ENCODE measurements around the gene ECM2. TPM values are rescaled to one million over a fixed set of nuclear protein-coding genes. Genes with fewer than 3 reads are reported as not detected.
"Not testable (repeated sequence)": the region's sequence is repeated elsewhere in the genome, so short reads cannot be mapped to it uniquely, and the experiment has no call there.

ECM2 gene
- total RNA-seq: 5.6 TPM

- DNase-seq: no peak
Observed at GRCh38 chr9:92535940-92536850, at the start of gene ECM2. ECM2 (minus strand) TSS chr9:92535990; CDS start chr9:92522866, 13,124 bp downstream.

- no peak for DNase-seq
Observed at GRCh38 chr9:92576175-92576574, 40.4 kb upstream of the ECM2 start.

GRCh38 chr9:92573612-92574011 is 37.8 kb upstream of the ECM2 start:
- not testable (repeated sequence) for DNase-seq

DNA sequence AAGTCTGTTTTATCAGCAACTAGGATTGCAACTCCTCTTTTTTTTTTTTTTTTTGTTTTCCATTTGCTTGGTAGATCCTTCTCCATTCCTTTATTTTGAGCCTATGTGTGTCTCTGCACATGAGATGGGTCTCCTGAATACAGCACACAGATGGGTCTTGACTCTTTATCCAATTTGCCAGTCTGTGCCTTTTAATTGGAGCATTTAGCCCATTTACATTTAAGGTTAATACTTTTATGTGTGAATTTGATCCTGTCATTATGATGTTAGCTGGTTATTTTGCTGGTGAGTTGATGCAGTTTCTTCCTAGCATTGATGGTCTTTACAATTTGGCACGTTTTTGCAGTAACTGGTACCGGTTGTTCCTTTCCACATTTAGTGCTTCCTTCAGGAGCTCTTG is 36.1 kb upstream of the ECM2 start:
- DNase-seq: not testable (repeated sequence)

DNA sequence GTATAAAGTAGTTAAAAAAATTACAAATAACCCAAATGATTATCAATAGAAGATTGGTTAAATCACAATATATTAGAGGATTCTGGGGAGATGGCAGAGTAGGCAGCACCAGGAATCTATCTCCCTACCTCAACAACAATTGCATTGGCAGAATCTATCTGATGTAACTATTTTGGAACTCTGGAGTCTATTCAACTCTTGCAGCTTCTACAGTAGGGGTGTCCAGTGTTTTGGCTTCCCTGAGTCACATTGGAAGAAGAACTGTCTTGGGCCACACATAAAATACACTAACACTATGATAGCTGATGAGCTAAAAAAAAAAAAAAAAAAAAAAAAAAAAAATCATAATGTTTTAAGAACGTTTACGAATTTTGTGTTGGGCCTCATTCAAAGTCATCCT is 29.2 kb upstream of the ECM2 start:
- DNase-seq: no peak

GRCh38 chr9:92564504-92564903 is 28.7 kb upstream of the ECM2 start:
- DNase-seq: no peak

- DNase-seq: no peak
Observed at GRCh38 chr9:92563116-92564100, 27.6 kb upstream of the ECM2 start.

DNA sequence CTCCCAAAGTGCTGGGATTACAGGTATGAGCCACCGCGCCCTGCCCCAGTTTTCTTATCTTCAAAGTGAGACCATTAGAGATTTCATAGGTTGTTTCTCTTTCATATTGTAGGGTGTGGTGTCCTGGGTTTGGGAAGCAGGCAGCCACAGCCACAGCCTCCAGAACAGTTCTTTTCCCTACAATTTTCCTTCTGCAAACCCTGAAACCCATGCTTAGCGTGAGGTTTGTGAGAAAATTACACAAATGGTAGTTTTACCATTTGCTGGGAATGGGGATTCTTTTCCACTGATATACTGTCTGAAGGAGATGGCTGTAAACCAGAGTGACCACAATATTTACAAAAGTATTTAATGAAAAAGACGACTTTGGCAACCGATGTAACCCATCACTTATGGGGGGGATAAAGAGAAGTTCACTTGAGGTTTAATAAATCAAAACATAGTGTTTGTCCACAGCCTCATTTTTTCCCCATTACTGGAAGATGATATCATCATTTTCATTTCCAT is 26.7 kb upstream of the ECM2 start:
- DNase-seq: no peak

- no peak for DNase-seq
Observed at GRCh38 chr9:92561374-92562330, 25.9 kb upstream of the ECM2 start.

- DNase-seq: no peak
Observed at GRCh38 chr9:92558612-92559374, 23.0 kb upstream of the ECM2 start.

DNA sequence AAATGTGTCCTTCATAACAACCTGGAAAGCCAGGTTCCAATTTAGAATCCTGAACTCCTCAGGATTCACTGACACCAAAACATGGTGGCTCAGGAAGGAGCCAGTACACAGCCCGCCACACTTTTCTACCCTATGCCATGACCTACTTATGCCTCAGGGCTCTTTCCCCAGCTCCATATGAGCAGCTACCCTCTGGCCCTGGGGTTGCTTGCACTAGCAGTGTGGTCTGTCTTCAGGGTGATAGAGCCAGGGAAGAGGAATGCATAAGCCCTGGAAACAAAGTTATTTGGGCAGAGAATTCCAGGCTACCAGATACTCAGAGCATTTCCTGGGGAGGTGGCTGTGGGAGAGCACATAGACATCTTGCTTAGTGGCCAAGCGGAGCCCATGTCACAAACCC is 15.0 kb upstream of the ECM2 start:
- DNase-seq: no peak

DNA sequence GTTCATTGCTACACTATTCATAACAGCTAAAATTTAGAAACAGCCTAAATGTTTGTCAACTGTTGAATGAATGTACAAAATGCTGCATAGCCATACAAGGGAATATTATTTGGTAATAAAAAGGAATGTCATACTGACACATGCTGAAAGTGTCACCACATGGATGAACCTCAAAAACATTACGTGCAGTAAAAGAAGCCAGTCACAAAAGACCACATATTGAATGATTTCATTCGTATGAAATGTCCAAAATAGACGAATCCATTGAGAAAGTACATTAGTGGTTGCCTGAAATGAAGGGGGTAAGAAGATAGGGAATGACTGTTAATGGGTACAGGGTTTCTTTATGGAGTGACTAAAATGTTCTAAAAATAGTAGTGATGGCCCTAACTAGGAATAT is 11.6 kb upstream of the ECM2 start:
- DNase-seq: no peak

GRCh38 chr9:92545002-92545510 is 9.3 kb upstream of the ECM2 start:
- DNase-seq: no peak

DNA sequence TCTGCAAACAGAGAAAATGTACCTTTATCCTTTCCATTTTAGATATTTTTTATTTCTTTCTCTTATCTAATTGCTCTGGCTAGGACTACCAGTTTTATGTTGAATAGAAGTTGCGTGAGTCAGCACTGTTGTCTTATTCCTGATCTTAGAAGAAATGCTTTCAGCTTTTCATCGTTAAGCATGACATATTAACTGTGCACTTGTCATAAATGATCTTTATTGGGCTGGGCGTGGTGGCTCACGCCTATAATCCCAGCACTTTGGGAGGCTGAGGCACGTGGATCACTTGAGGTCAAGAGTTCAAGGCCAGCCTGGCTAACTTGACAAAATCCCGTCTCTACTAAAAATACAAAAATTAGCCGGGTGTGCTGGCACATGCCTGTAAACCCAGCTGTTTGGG is 8.2 kb upstream of the ECM2 start:
- no peak for DNase-seq

DNA sequence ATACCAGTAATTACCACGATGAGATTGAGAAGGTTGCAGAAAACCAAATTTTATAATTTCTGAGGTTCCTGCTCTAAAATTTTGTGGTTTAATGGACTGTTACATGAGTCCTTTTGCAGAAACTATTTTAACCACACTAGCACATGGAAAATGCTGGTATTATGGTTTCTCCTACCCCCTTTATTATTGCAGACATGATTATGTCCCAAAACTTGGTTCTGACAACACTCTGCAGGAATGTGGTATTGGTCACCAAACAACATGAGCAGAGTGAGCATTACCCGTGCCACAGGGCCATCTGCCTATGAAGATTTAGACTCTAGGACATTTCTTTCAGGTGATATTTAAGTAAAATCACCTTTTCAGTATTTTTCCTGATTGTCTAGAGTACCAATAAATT is 2.8 kb upstream of the ECM2 start:
- no peak for DNase-seq

- DNase-seq: no peak
Observed at GRCh38 chr9:92534674-92535073, 1.1 kb downstream of the ECM2 start.

GRCh38 chr9:92534204-92534603 is 1.6 kb downstream of the ECM2 start:
- DNase-seq: no peak

- no peak for DNase-seq
Observed at GRCh38 chr9:92530893-92531292, 4.9 kb downstream of the ECM2 start.

- DNase-seq: no peak
Observed at GRCh38 chr9:92529124-92529523, 6.7 kb downstream of the ECM2 start.

DNA sequence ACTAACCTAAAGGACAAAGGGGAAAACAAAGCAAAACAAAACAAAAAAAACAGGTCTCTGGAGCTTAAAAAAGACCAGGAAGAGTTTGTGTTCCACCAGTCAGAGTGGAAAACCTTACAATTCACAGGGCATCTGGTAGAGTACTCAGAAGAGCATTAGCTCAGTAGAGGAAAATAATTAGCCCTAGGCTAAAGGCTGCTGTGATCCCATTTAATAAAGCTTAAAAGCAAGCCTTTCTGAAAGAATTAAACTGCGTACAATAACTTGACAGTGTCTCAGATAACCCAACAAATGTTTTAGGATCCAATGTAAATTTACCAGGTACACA is 7.3 kb downstream of the ECM2 start:
- DNase-seq: no peak
